Measurements from ENCODE around the gene DDX55.

- TF ChIP-seq CTCF (IDR thresholded peaks at IDR 0.05; ENCODE audit: low read length) (no peak), EZH2 (IDR thresholded peaks at IDR 0.05; ENCODE audit: borderline replicate concordance, low read length) (no peak)
Measured at GRCh38 chr12:123573870-123574269, 28.0 kb upstream of the DDX55 start.

Data from OCI-LY1 (cell line).